DOHH2 (cell line): ENCODE results near the gene CMIP.

ENCODE experiments used
- H3F3A ChIP-seq: fragments of 200-600 bp; sonication (generic), shearing (Covaris generic); 2 replicates; pipeline ENCODE4 v1.6.0; 2016; ENCODE audit warnings: antibody characterized with exemption, mild to moderate bottlenecking; ENCODE audit not compliant: control insufficient read depth, insufficient read depth
- H3K27ac ChIP-seq: fragments of 200-600 bp; sonication (generic); 2 replicates; pipeline ENCODE4 v1.5.1; 2014; ENCODE audit warnings: low read depth, mild to moderate bottlenecking, low read length, moderate library complexity
- H3K27me3 ChIP-seq: fragments of 200-600 bp; sonication (generic); 2 replicates; pipeline ENCODE4 v1.6.1; 2014; ENCODE audit warnings: mild to moderate bottlenecking, low read length, mixed read lengths; ENCODE audit not compliant: control insufficient read depth
- H3K36me3 ChIP-seq: fragments of 200-600 bp; sonication (generic); 2 replicates; pipeline ENCODE4 v1.6.1; 2014; ENCODE audit warnings: mild to moderate bottlenecking, low read length, moderate library complexity, mixed read lengths; ENCODE audit not compliant: control insufficient read depth
- H3K4me1 ChIP-seq: fragments of 200-600 bp; sonication (generic); 2 replicates; pipeline ENCODE4 v1.6.1; 2014; ENCODE audit warnings: mild to moderate bottlenecking, low read length, mixed read lengths; ENCODE audit not compliant: control insufficient read depth
- H3K4me2 ChIP-seq: fragments of 200-600 bp; sonication (generic); 2 replicates; pipeline ENCODE4 v1.6.0; 2014; ENCODE audit warnings: mild to moderate bottlenecking, low read length, moderate library complexity
- H3K4me3 ChIP-seq: fragments of 200-600 bp; sonication (generic); 2 replicates; pipeline ENCODE4 v1.5.1; 2014; ENCODE audit warnings: mild to moderate bottlenecking, low read length, mixed read lengths
- H3K79me2 ChIP-seq: fragments of 200-600 bp; sonication (generic); 2 replicates; pipeline ENCODE4 v1.6.1; 2014; ENCODE audit warnings: mild to moderate bottlenecking, low read length, mixed read lengths; ENCODE audit not compliant: control insufficient read depth
- H3K9me2 ChIP-seq: fragments of 200-600 bp; sonication (generic); replicated peaks from 2 replicates; pipeline ENCODE4 v1.6.1; 2014; ENCODE audit warnings: mild to moderate bottlenecking, low read length, mixed read lengths; ENCODE audit not compliant: control insufficient read depth
- H3K9me3 ChIP-seq: fragments of 200-600 bp; sonication (generic); 2 replicates; pipeline ENCODE4 v1.6.1; 2014; ENCODE audit warnings: antibody characterized with exemption, low read length, mixed read lengths; ENCODE audit not compliant: control insufficient read depth, insufficient read depth
- H4K20me1 ChIP-seq: fragments of 200-600 bp; sonication (generic); 2 replicates; pipeline ENCODE4 v1.6.0; 2014; ENCODE audit warnings: low read depth, mild to moderate bottlenecking, antibody characterized with exemption, low read length, moderate library complexity; ENCODE audit not compliant: control insufficient read depth, insufficient read depth
- EZH2phosphoT487 ChIP-seq: fragments of 200-600 bp; sonication (generic); IDR thresholded peaks from 2 replicates; pipeline ENCODE4 v1.6.1; 2017; ENCODE audit warnings: borderline replicate concordance, mild to moderate bottlenecking, antibody characterized with exemption, low read length, moderate library complexity, mixed read lengths
- TF ChIP-seq, protein P1 (sequence below): fragments of 200-600 bp; sonication (generic); IDR thresholded peaks from one replicate; pipeline ENCODE4 v1.5.1; 2014; ENCODE audit warnings: antibody characterized with exemption, mild to moderate bottlenecking, low read depth, low read length; ENCODE audit not compliant: poor library complexity, severe bottlenecking

CMIP gene

GRCh38 chr16:81696166-81696960 lies 251.8 kb downstream of the CMIP start:
- Histone ChIP-seq H3K79me2 (no peaks in the 10 kb centered on the region), H3K4me2 (no peak overlapping the region), H3K9me3 (no peaks in the 10 kb centered on the region), H3K4me3 (no peak overlapping the region), H3K4me1 (no peaks in the 10 kb centered on the region), H3K27me3 (no peaks in the 10 kb centered on the region), H3K36me3 (no peaks in the 10 kb centered on the region), H3K9me2 (no peaks in the 10 kb centered on the region), H4K20me1 (no peaks in the 10 kb centered on the region), H3K27ac (no peak overlapping the region), H3F3A (no peaks in the 10 kb centered on the region)
- TF ChIP-seq EZH2phosphoT487: no peak
- TF ChIP-seq, protein P1, sequence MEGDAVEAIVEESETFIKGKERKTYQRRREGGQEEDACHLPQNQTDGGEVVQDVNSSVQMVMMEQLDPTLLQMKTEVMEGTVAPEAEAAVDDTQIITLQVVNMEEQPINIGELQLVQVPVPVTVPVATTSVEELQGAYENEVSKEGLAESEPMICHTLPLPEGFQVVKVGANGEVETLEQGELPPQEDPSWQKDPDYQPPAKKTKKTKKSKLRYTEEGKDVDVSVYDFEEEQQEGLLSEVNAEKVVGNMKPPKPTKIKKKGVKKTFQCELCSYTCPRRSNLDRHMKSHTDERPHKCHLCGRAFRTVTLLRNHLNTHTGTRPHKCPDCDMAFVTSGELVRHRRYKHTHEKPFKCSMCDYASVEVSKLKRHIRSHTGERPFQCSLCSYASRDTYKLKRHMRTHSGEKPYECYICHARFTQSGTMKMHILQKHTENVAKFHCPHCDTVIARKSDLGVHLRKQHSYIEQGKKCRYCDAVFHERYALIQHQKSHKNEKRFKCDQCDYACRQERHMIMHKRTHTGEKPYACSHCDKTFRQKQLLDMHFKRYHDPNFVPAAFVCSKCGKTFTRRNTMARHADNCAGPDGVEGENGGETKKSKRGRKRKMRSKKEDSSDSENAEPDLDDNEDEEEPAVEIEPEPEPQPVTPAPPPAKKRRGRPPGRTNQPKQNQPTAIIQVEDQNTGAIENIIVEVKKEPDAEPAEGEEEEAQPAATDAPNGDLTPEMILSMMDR: no peak

DNA sequence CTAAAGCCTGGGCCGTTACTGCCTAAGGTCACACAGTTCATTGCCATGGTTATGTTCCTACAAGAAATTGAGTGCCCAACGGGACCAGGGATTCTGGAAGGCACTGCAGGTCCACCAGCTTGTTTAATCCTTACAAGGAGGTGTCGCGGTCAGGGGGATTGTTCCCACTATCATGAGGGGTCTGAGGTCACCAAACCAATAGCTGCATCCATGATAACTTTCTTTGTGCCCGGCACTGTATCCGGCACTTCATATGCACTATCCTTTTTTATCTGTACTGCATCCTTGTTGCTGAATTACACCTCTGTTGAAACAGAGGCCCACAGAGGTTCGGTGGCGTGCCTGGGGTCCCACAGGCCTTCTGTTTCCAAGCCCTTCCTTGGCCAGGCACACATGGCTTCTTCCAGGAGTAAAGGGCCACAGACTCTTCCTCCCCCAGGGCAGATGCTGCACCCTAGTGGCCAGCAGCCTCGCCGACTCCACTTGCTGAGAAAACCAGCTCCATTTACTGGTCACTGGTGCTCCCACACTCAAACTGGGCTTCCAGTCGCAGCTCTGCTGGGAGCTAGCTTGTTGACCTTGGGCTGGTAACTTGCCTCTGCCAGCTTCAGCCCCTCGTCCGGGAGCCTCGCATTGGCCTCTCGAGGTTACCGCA lies 252.5 kb downstream of the CMIP start:
- no peak overlapping the region for H3K27ac ChIP-seq
- H3K4me3 ChIP-seq: no peak overlapping the region
- H4K20me1 ChIP-seq: no peaks in the 10 kb centered on the region
- TF ChIP-seq, protein P1: peak; percentile 71
- no peak for TF ChIP-seq EZH2phosphoT487
- no peak overlapping the region for H3K4me2 ChIP-seq
- no peaks in the 10 kb centered on the region for H3K27me3 ChIP-seq
- no peaks in the 10 kb centered on the region for H3K36me3 ChIP-seq
- H3K79me2 ChIP-seq: no peaks in the 10 kb centered on the region
- H3K9me3 ChIP-seq: no peaks in the 10 kb centered on the region
- H3K4me1 ChIP-seq: no peaks in the 10 kb centered on the region
- H3K9me2 ChIP-seq: no peaks in the 10 kb centered on the region
- no peaks in the 10 kb centered on the region for H3F3A ChIP-seq

GRCh38 chr16:81697616-81698309 lies 253.2 kb downstream of the CMIP start:
- no peak overlapping the region for H3K4me2 ChIP-seq
- H3F3A ChIP-seq: no peaks in the 10 kb centered on the region
- H3K27ac ChIP-seq: no peak overlapping the region
- TF ChIP-seq, protein P1: no peak
- TF ChIP-seq EZH2phosphoT487: no peak
- H3K36me3 ChIP-seq: no peaks in the 10 kb centered on the region
- H3K27me3 ChIP-seq: no peaks in the 10 kb centered on the region
- H3K9me3 ChIP-seq: no peaks in the 10 kb centered on the region
- no peaks in the 10 kb centered on the region for H3K79me2 ChIP-seq
- no peaks in the 10 kb centered on the region for H3K9me2 ChIP-seq
- H3K4me3 ChIP-seq: no peak overlapping the region
- H4K20me1 ChIP-seq: no peaks in the 10 kb centered on the region
- no peaks in the 10 kb centered on the region for H3K4me1 ChIP-seq
